Esophagus squamous epithelium (tissue), 5 donors: Measurements from ENCODE around the gene GLRA3. TPM values are rescaled to one million over a fixed set of nuclear protein-coding genes. Genes with fewer than 3 reads are reported as not detected.
A peak's percentile ranks its signal among the peaks of the same experiment; 100 is the strongest.

Source experiments
- DNase-seq: peaks from one replicate; lab custom pipeline; 2025; lab: John Stamatoyannopoulos, UW
- H3K27ac ChIP-seq, 4 donors: fragments of 200-600 bp; sonication (generic); one replicate each; pipeline ENCODE4 v1.5.1; 2016 to 2019; ENCODE audit warnings: mild to moderate bottlenecking in 1 of 4
- H3K27me3 ChIP-seq, 4 donors: fragments of 200-600 bp; sonication (generic); 1 replicate in 3 of 4; 2 replicates in 1 of 4; pipeline versions ENCODE4 v1.5.1 to v1.6.0; 2017 to 2021; ENCODE audit warnings: antibody characterized with exemption in 1 of 4
- H3K36me3 ChIP-seq, 3 donors: fragments of 200-600 bp; sonication (generic); one replicate each; pipeline ENCODE4 v1.5.1; 2016 to 2019
- H3K4me1 ChIP-seq, 3 donors: fragments of 200-600 bp; sonication (generic); one replicate each; pipeline ENCODE4 v1.5.1; 2017 to 2019
- H3K4me3 ChIP-seq, 4 donors: fragments of 200-600 bp; sonication (generic); 1 replicate in 3 of 4; 2 replicates in 1 of 4; pipeline ENCODE4 v1.5.1; 2016 to 2019; ENCODE audit warnings: mild to moderate bottlenecking in 2 of 4, moderate library complexity in 1 of 4
- H3K9me3 ChIP-seq, 3 donors: fragments of 200-600 bp; sonication (generic); one replicate each; pipeline ENCODE4 v1.5.1; 2016 to 2019
- POLR2A ChIP-seq, 4 donors: fragments of 450-650 bp; IDR thresholded peaks; one replicate each; pipeline ENCODE4 v1.6.1; 2017; ENCODE audit warnings: antibody characterized with exemption in 4 of 4, mild to moderate bottlenecking in 4 of 4, moderate library complexity in 3 of 4
- WGBS, 2 donors: methylation state at CpG; one replicate each; pipeline ENCODE4 v1.1.5; 2018; 5-methylcytosine and 5-hydroxymethylcytosine counted together
- intact Hi-C: fragments of 100-400 bp; cut with DNase I; formaldehyde crosslinking; loops from one replicate; pipeline ENCODE4 v1.15.0; 2022
- total RNA-seq, 4 donors: library from RNA; depleted of rRNA; stranded (reverse); fragments of >200 nt; gene quantifications; one replicate each; pipeline ENCODE4 v1.1.0, GENCODE V29; 2016
- TF ChIP-seq, protein P1 (sequence below), 6 experiments: fragments of 450-650 bp in 4 of 6; fragments of 200-600 bp in 2 of 6; sonication (generic) in 2 of 6; IDR thresholded peaks; one replicate each; pipeline ENCODE4 v1.5.1; 2016 to 2019; ENCODE audit warnings: antibody characterized with exemption in 6 of 6, mild to moderate bottlenecking in 4 of 6, moderate library complexity in 4 of 6
- donor health status: DM: yes; HTN: yes; CAD: no.

The GLRA3 gene
- total RNA-seq, 4 donors from 2014 or later: not detected

GRCh38 chr4:174764105-174764729, 64.8 kb downstream of the GLRA3 start:
- Histone ChIP-seq H3K27ac (no peak overlapping the region), H3K9me3 (no peaks in the 10 kb centered on the region), H3K4me1 (no peaks in the 10 kb centered on the region), H3K4me3 (no peak overlapping the region), H3K36me3 (no peaks in the 10 kb centered on the region), H3K27me3 (no peaks in the 10 kb centered on the region)
- 50 to 60% methylated on average over 7 of the region's 7 CpGs for WGBS, 2 donors
- TF ChIP-seq, protein P1, sequence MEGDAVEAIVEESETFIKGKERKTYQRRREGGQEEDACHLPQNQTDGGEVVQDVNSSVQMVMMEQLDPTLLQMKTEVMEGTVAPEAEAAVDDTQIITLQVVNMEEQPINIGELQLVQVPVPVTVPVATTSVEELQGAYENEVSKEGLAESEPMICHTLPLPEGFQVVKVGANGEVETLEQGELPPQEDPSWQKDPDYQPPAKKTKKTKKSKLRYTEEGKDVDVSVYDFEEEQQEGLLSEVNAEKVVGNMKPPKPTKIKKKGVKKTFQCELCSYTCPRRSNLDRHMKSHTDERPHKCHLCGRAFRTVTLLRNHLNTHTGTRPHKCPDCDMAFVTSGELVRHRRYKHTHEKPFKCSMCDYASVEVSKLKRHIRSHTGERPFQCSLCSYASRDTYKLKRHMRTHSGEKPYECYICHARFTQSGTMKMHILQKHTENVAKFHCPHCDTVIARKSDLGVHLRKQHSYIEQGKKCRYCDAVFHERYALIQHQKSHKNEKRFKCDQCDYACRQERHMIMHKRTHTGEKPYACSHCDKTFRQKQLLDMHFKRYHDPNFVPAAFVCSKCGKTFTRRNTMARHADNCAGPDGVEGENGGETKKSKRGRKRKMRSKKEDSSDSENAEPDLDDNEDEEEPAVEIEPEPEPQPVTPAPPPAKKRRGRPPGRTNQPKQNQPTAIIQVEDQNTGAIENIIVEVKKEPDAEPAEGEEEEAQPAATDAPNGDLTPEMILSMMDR (IDR thresholded peaks at IDR 0.05): peak; percentile 18 to 50 (median 38)
- TF ChIP-seq POLR2A (IDR thresholded peaks at IDR 0.05): no peak
- intact Hi-C loops: no loop called here
- no peak for DNase-seq

DNA sequence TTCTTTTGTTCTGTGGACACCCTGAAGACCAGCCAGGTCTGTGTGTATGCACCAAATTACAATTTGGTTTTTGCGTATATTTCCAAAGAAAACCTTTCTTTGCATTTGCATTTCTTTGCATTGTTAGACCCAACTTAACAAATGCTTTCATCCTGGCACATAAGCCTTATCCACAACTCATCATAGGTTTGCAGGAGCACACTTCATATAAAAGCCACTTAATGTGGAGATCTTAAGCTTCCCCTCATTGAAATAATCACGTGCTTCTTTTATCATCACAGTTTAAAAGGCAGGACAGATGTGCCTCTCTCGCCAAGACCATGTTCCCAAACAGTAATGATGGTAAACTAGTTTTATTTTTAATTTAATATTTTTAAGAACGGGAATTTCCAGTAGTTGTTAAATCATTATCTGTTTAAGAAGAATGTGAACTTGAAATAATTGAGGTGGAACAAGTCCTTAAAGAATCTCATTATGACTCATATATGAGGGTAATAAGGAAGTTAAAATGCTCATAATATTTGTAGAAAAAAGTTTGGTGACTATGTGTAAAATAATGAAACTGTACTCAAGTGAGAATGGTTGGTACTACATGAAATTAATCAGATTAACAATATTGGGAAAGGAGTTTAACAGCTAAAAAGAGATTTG, 65.5 kb downstream of the GLRA3 start:
- no peaks in the 10 kb centered on the region for H3K36me3 ChIP-seq
- no peaks in the 10 kb centered on the region for H3K27me3 ChIP-seq
- no peaks in the 10 kb centered on the region for H3K4me1 ChIP-seq
- H3K4me3 ChIP-seq: no peak overlapping the region
- H3K9me3 ChIP-seq: no peaks in the 10 kb centered on the region
- intact Hi-C loops: no loop called here
- TF ChIP-seq, protein P1 (IDR thresholded peaks at IDR 0.05): no peak
- no peak for TF ChIP-seq POLR2A (IDR thresholded peaks at IDR 0.05)
- DNase-seq: no peak
- 51 to 58% methylated on average over 4 of the region's 4 CpGs for WGBS, 2 donors
- H3K27ac ChIP-seq: no peak overlapping the region

DNA sequence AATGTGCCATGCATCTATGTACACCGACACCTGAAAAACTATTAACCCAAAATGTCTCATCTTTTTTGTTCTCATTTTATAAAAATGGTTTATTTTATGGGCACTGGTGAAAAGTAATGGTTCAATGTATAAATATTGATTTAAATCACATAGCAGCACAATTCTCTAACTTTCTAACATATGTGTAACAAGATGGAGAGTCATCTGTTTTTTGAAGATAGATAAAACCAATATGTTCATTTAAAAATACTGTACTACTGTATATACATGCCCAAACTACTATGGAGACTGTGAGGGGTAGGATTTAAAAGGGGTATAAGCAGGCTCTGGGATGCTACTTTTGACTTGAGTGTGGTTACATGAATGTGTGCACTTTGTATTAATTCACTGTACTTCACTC, 67.6 kb downstream of the GLRA3 start:
- H3K9me3 ChIP-seq: no peaks in the 10 kb centered on the region
- H3K4me3 ChIP-seq: no peak overlapping the region
- WGBS, 2 donors: 88 to 89% methylated on average over 1 of the region's 1 CpG
- TF ChIP-seq, protein P1 (IDR thresholded peaks at IDR 0.05): no peak
- no peak for TF ChIP-seq POLR2A (IDR thresholded peaks at IDR 0.05)
- H3K36me3 ChIP-seq: no peaks in the 10 kb centered on the region
- H3K27me3 ChIP-seq: no peaks in the 10 kb centered on the region
- no peaks in the 10 kb centered on the region for H3K4me1 ChIP-seq
- no peak for DNase-seq
- no peak overlapping the region for H3K27ac ChIP-seq
- intact Hi-C loops: no loop called here

DNA sequence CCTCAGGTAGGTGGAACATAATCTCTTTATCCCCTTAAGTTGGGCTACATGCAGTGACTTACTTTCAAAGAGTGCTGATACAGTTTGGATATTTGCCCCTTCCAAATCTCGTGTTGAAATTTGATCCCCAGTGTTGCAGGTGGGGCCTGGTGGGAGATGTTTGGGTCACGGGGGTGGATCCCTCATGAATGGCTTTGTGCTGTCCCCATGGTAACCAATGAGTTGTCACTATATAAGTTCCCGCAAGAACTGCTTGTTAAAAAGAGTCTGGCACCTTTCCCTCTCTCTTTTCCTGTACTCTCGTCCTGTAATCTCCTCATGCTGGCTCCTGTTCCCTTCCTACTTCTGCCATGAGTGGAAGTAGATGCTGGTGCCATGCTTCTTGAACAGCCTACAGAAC, 71.3 kb downstream of the GLRA3 start:
- TF ChIP-seq, protein P1 (IDR thresholded peaks at IDR 0.05): no peak
- no peak for TF ChIP-seq POLR2A (IDR thresholded peaks at IDR 0.05)
- H3K4me1 ChIP-seq: no peaks in the 10 kb centered on the region
- H3K36me3 ChIP-seq: no peaks in the 10 kb centered on the region
- no peak for DNase-seq
- 24 to 28% methylated on average over 4 of the region's 4 CpGs for WGBS, 2 donors
- H3K27me3 ChIP-seq: no peaks in the 10 kb centered on the region
- no peak overlapping the region for H3K27ac ChIP-seq
- intact Hi-C loops: no loop called here
- H3K9me3 ChIP-seq: no peaks in the 10 kb centered on the region
- no peak overlapping the region for H3K4me3 ChIP-seq

- H3K4me1 ChIP-seq: no peaks in the 10 kb centered on the region
- no peak for DNase-seq
- no peak overlapping the region for H3K27ac ChIP-seq
- H3K4me3 ChIP-seq: no peak overlapping the region
- H3K27me3 ChIP-seq: no peaks in the 10 kb centered on the region
- H3K36me3 ChIP-seq: no peaks in the 10 kb centered on the region
- intact Hi-C loops: no loop called here
- no peak for TF ChIP-seq POLR2A (IDR thresholded peaks at IDR 0.05)
- TF ChIP-seq, protein P1 (IDR thresholded peaks at IDR 0.05): no peak
- WGBS, 2 donors: 75 to 96% methylated on average over 4 of the region's 4 CpGs
- no peaks in the 10 kb centered on the region for H3K9me3 ChIP-seq
Observed at GRCh38 chr4:174753021-174753420, 76.0 kb downstream of the GLRA3 start.
